Spleen (tissue), 7 donors: ENCODE measurements around the gene NRXN2.

Experiments used
- POLR2A ChIP-seq, 3 donors: fragments of 450-650 bp; IDR thresholded peaks; one replicate each; pipeline ENCODE4 v1.5.1; 2017; ENCODE audit warnings: antibody characterized with exemption in 3 of 3, mild to moderate bottlenecking in 1 of 3
- POLR2AphosphoS5 ChIP-seq, 3 donors: sonication (generic); formaldehyde crosslinking; IDR thresholded peaks; one replicate each; pipeline ENCODE4 v1.5.1; 2017; ENCODE audit warnings: antibody characterized with exemption in 3 of 3
- TF ChIP-seq, protein P1 (sequence below), 11 experiments: fragments of 200-600 bp in 7 of 11; fragments of 450-650 bp in 4 of 11; sonication (generic) in 4 of 11; IDR thresholded peaks in 8 of 11; conservative IDR thresholded peaks in 3 of 11; 1 replicate in 7 of 11; 2 replicates in 4 of 11; pipeline versions ENCODE4 v1.4.0 to v1.8.0; 2016 to 2021; ENCODE audit warnings: antibody characterized with exemption in 11 of 11, inconsistent platforms in 4 of 11, mild to moderate bottlenecking in 1 of 11
- donor health status: DM: no; HTN: no; CAD: no; lungs with moderate emphysema.
- donor health status: DM: no; HTN: no; CAD: no.
- donor health status: DM: no; HTN: no; CAD: no.

DNA sequence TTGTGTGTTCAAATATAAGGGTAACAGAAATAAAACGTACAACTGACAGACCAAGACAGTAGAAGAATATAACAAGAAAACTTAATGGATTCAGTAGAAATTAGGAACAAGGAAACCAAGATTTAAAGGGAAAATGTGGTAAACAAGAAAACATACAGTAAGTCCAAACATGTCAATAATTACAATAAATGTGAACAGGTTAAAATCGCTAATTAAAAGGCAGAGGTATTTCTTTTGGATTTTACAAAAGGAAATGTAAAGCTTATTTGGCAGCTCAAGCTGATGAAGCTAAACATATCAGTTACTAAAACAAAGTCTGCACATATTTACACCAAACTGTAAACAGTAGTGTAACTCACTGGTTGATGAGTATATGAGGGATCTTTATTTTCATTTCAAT, 134.3 kb downstream of the NRXN2 start:
- no peak for TF ChIP-seq POLR2A (IDR thresholded peaks at IDR 0.05)
- TF ChIP-seq POLR2AphosphoS5 (IDR thresholded peaks at IDR 0.05): no peak
- TF ChIP-seq, protein P1, sequence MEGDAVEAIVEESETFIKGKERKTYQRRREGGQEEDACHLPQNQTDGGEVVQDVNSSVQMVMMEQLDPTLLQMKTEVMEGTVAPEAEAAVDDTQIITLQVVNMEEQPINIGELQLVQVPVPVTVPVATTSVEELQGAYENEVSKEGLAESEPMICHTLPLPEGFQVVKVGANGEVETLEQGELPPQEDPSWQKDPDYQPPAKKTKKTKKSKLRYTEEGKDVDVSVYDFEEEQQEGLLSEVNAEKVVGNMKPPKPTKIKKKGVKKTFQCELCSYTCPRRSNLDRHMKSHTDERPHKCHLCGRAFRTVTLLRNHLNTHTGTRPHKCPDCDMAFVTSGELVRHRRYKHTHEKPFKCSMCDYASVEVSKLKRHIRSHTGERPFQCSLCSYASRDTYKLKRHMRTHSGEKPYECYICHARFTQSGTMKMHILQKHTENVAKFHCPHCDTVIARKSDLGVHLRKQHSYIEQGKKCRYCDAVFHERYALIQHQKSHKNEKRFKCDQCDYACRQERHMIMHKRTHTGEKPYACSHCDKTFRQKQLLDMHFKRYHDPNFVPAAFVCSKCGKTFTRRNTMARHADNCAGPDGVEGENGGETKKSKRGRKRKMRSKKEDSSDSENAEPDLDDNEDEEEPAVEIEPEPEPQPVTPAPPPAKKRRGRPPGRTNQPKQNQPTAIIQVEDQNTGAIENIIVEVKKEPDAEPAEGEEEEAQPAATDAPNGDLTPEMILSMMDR (IDR thresholded peaks at IDR 0.05 in 8 of 11, conservative IDR thresholded peaks at IDR 0.05 in 3 of 11): no peak
